ENCODE measurements around the gene OPTN.
"Not testable (repeated sequence)": the region's sequence is repeated elsewhere in the genome, so short reads cannot be mapped to it uniquely, and the experiment has no call there.

OPTN gene

DNA sequence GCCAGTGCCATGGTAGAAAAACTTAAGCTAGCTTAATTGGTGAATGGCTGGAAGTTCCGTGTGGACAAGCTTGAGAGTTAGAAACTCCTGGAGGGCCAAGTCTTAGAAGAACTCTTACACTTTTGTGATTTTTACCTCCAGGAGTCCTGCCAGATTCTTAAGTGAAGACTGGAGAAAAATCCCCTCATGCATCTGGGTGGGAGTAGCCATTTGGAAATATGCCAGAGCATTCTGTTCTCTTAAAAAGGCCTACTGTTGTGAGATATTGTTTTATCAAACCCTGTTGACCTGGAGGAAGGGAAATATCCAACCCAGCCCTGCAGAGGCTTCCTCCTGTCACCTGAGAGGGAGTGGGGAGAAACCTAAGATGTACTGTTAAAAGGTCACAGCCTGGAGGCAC is 43.8 kb downstream of the OPTN start:
- DNase-seq (ENCODE audit: low read depth): no peak
- TF ChIP-seq, protein P1, sequence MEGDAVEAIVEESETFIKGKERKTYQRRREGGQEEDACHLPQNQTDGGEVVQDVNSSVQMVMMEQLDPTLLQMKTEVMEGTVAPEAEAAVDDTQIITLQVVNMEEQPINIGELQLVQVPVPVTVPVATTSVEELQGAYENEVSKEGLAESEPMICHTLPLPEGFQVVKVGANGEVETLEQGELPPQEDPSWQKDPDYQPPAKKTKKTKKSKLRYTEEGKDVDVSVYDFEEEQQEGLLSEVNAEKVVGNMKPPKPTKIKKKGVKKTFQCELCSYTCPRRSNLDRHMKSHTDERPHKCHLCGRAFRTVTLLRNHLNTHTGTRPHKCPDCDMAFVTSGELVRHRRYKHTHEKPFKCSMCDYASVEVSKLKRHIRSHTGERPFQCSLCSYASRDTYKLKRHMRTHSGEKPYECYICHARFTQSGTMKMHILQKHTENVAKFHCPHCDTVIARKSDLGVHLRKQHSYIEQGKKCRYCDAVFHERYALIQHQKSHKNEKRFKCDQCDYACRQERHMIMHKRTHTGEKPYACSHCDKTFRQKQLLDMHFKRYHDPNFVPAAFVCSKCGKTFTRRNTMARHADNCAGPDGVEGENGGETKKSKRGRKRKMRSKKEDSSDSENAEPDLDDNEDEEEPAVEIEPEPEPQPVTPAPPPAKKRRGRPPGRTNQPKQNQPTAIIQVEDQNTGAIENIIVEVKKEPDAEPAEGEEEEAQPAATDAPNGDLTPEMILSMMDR (conservative IDR thresholded peaks at IDR 0.05; ENCODE audit: control insufficient read depth, insufficient read depth, low read depth, low read length): no peak
- H3K4me3 ChIP-seq (ENCODE audit: control insufficient read depth, low read depth, low read length): no peak overlapping the region

DNA sequence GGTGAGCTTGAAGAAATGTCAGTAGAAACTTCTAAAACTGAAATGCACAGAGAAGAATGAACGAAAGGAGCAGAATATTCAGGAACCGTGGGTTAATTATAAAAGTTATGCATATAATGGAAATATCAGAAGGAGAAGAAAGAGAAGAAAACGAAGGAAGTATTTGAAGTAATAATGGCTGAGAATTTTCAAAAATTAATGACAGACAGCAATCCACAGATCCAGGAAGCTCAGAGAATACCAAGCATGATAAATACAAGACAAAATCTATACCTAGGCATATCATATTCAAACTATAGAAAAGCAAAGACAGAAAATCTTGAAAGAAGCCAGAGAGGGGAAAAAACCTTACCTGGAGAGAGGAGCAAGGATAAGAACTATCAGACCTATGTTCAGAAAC is 44.9 kb downstream of the OPTN start:
- TF ChIP-seq, protein P1 (conservative IDR thresholded peaks at IDR 0.05; ENCODE audit: control insufficient read depth, insufficient read depth, low read depth, low read length): no peak
- DNase-seq (ENCODE audit: low read depth): no peak
- H3K4me3 ChIP-seq (ENCODE audit: control insufficient read depth, low read depth, low read length): no peak overlapping the region

DNA sequence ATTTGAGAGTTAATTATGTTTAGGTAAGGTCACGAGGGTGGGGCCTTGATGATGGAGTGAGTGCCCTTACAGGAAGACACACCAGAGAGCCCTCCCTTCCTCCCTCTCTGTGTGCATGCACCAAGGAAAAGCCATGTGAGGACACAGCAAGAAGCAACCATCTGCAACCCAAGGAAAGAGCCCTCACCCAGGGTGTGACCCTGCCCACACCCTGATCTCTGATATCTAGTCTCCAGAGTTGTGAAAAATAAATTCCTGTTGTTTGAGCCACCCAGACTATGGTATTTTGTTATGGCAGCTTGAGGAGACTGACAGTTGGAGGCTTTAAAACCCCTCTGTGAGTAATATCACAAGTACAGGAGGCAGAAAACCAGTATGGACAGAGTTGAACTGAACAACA is 46.4 kb downstream of the OPTN start:
- no peak for DNase-seq (ENCODE audit: low read depth)
- no peak overlapping the region for H3K4me3 ChIP-seq (ENCODE audit: control insufficient read depth, low read depth, low read length)
- TF ChIP-seq, protein P1 (conservative IDR thresholded peaks at IDR 0.05; ENCODE audit: control insufficient read depth, insufficient read depth, low read depth, low read length): no peak

DNA sequence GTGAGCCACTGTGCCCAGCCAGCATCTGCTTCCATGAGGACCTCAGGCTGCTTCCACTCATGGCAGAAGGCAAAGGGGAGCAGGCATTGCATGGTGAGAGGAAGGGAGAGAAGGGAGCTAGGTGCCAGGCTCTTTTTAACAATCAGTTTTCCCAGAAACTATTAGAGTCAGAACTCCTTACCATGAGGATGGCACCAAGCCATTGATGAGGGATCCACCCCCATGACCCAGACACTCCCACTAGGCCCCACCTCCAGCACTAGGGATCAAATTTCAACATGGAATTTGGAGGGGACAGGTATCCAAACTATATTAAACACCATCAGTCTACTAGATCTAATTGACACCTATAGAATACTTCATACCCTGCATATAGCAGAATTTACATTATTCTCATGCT is 47.2 kb downstream of the OPTN start:
- no peak overlapping the region for H3K4me3 ChIP-seq (ENCODE audit: control insufficient read depth, low read depth, low read length)
- no peak for DNase-seq (ENCODE audit: low read depth)
- TF ChIP-seq, protein P1 (conservative IDR thresholded peaks at IDR 0.05; ENCODE audit: control insufficient read depth, insufficient read depth, low read depth, low read length): no peak

DNA sequence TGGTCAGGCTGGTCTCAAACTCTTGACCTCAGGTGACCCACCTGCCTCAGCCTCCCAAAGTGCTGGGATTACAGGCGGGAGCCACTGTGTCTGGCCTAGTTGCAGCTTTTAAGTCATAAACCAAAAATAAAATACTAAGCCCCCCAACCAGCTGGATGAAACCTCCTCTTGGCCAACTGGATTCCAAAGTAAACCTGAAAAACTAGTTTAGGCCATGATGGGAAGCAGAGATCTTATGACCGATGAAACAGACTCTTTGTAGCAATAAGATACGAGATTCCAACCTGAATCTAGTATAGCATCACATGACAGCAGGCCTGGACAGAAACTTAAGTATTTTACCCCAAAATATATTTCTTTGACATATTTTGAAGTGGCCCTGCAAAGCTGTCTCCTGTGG is 52.3 kb downstream of the OPTN start:
- DNase-seq (ENCODE audit: low read depth): no peak
- TF ChIP-seq, protein P1 (conservative IDR thresholded peaks at IDR 0.05; ENCODE audit: control insufficient read depth, insufficient read depth, low read depth, low read length): no peak
- H3K4me3 ChIP-seq (ENCODE audit: control insufficient read depth, low read depth, low read length): no peak overlapping the region

- not testable (repeated sequence) for H3K4me3 ChIP-seq (ENCODE audit: control insufficient read depth, low read depth, low read length); DNase-seq (ENCODE audit: low read depth)
Observed at GRCh38 chr10:13155860-13156259, 55.9 kb downstream of the OPTN start.

GRCh38 chr10:13158401-13158800 is 58.4 kb downstream of the OPTN start:
- H3K4me3 ChIP-seq (ENCODE audit: control insufficient read depth, low read depth, low read length): peak overlapping the region; percentile 19
- TF ChIP-seq, protein P1 (conservative IDR thresholded peaks at IDR 0.05; ENCODE audit: control insufficient read depth, insufficient read depth, low read depth, low read length): no peak
- no peak for DNase-seq (ENCODE audit: low read depth)
